Airway epithelial cell (primary cell): ENCODE results near the gene TNFRSF25. TPM values are rescaled to one million over a fixed set of nuclear protein-coding genes. Genes with fewer than 3 reads are reported as not detected.

ENCODE experiments used
- total RNA-seq: library from RNA; depleted of rRNA; stranded (reverse); fragments of >200 nt; gene quantifications from 2 replicates; pipeline ENCODE4 v1.2.3, GENCODE V29; 2015

TNFRSF25 gene, protein sequence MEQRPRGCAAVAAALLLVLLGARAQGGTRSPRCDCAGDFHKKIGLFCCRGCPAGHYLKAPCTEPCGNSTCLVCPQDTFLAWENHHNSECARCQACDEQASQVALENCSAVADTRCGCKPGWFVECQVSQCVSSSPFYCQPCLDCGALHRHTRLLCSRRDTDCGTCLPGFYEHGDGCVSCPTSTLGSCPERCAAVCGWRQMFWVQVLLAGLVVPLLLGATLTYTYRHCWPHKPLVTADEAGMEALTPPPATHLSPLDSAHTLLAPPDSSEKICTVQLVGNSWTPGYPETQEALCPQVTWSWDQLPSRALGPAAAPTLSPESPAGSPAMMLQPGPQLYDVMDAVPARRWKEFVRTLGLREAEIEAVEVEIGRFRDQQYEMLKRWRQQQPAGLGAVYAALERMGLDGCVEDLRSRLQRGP
- 31.7 and 34.3 TPM in 2 replicates for total RNA-seq

DNA sequence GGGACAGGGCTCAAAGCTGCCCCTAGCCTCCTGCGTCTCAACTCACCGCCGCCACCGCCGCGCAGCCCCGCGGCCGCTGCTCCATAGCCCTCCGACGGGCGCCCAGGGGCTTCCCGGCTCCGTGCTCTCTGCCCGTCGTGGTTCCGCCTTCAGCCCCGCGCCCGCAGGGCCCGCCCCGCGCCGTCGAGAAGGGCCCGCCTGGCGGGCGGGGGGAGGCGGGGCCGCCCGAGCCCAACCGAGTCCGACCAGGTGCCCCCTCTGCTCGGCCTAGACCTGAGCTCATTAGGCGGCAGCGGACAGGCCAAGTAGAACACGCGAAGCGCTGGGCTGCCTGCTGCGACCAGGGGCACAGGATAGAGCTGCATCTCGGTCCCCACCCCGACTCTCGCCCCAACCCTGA lies at the start of gene TNFRSF25:
Gene TNFRSF25, minus strand, starts transcription at position 151 of the 400 bp plus-strand sequence. Its CDS starts 66 bp downstream, at position 85.

DNA sequence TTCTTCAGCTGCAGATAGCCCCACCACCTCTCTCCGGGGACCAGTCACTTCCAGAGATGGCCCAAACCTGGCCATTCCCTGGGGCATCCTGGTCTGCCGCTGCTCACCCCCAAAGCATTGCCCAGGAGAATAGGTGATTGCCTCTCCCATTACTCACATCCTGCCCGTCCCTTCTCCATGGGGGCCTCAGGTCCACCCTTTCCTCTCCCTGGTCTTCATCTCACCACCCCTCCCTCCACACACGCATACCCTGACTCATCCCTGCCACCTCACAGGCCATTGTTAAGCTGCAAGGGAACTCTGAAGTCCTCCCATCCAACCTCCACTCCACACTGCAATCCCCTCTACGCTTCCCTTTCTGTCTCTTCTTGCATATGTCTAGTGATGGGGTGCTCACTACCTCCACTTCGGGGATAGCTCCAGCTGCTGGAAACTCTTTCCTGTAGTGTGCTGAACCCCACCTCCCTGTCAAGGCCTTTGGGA lies 25.5 kb upstream of the TNFRSF25 start, which contains the start of gene PLEKHG5:
Gene PLEKHG5, minus strand, starts transcription at position 188 of the 483 bp plus-strand sequence. CDS start 14,096 bp downstream, outside the sequence.

DNA sequence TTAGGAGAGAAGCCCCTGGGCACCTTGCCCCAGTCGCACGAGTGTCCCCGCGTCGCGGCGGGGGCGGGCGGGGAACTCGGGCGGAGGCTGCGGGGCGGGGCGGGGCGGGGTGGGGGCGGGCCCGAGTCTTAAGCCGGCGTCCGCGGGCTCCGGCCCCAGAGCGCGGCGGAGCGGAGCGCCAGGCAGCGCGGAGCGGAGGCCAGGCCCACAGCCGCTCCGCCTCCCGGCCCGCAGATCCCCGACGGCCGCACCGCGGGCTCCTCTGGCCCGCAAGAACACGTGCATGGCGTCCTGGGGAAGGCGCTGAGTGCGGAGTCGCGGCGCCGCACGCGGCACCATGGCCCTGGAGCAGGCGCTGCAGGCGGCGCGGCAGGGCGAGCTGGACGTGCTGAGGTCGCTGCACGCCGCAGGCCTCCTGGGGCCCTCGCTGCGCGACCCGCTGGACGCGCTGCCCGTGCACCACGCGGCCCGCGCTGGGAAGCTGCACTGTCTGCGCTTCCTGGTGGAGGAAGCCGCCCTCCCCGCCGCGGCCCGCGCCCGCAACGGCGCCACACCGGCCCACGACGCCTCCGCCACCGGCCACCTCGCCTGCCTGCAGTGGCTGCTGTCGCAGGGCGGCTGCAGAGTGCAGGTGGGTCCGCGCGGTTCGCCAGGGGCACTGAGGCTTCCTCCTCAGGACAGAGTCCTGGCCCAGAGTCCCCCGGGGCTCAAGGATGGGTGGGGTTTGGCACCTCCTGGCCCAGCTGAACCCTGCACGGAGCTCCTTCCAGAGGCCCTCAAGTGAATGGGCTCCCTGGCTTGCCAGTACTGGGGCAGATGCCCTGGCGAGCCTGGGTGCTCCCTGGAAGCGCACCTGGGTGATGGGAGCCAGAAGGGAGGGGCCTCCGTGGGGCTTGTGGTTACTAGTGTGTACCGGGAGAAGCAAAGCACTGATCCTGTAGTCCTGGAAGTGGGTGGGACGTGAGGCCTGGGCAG lies 41.1 kb downstream of the TNFRSF25 start, which contains the start of gene ESPN:
Gene ESPN, plus strand, starts transcription at position 158 of the 975 bp plus-strand sequence. Its CDS starts 180 bp downstream, at position 338.

DNA sequence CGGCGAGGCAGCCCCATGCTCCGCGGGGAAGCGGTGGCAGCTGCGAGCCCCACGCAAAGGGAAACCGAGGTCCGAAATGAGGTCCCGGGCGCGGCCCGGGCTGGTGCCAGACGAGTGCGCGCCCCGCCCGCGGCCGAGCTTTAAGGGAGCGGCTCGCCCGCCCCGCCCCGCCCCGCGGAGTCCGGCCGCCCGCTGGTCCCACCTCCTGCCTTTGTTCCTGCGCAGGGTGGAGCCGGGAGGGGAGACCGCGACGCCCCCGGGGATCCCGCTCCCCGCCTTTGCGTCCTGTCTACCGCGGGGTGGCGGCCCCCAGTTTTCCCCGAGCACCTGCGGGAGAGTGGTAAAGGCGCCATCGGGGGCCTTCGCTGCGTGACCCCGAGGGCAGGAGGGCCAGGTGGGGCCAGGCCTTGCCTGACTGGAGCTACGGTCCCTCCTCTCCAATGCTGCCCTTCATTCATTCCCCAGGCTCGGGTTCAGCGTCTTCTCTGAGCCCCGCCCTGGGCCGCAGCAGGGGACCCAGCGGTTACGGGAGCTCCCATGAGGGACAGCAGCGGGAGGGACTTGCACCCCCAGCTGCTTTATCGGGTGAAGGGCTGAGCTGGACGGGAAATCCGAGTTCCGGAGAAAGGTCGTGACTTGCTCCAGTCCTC lies 46.0 kb downstream of the TNFRSF25 start, which contains the start of gene HES2:
Gene HES2, minus strand, starts transcription at position 116 of the 650 bp plus-strand sequence. Its CDS starts 99 bp downstream, at position 17.

Other genes starting within 250 kb of the TNFRSF25 start
- 59.0 and 82.4 TPM in 2 replicates for gene ICMT, start 230.2 kb downstream of the TNFRSF25 start, total RNA-seq
- gene HES3, start 222.0 kb downstream of the TNFRSF25 start, total RNA-seq, result 0.78 TPM in 1 of 2 replicates, not detected in the other
- 39.9 and 43.1 TPM in 2 replicates for gene GPR153, start 205.1 kb downstream of the TNFRSF25 start, total RNA-seq
- gene ACOT7, start 72.4 kb downstream of the TNFRSF25 start, total RNA-seq, result 130 and 138 TPM in 2 replicates
- 173 and 201 TPM in 2 replicates for gene HES2, start 46.3 kb downstream of the TNFRSF25 start, total RNA-seq
- 13.7 and 14.0 TPM in 2 replicates for gene ESPN, start 41.4 kb downstream of the TNFRSF25 start, total RNA-seq
- gene PLEKHG5, start 25.5 kb upstream of the TNFRSF25 start, total RNA-seq, result 42.2 and 51.3 TPM in 2 replicates
- 11.6 and 15.7 TPM in 2 replicates for gene NOL9, start 88.3 kb upstream of the TNFRSF25 start, total RNA-seq
- gene TAS1R1, start 89.1 kb upstream of the TNFRSF25 start, total RNA-seq, result not detected in 2 replicates
- gene ZBTB48, start 113.8 kb upstream of the TNFRSF25 start, total RNA-seq, result 7.8 and 19.4 TPM in 2 replicates
- gene KLHL21, start 136.7 kb upstream of the TNFRSF25 start, total RNA-seq, result 48.1 and 54.9 TPM in 2 replicates
- 10.2 and 12.0 TPM in 2 replicates for gene PHF13, start 147.6 kb upstream of the TNFRSF25 start, total RNA-seq
- 15.0 and 19.6 TPM in 2 replicates for gene THAP3, start 158.7 kb upstream of the TNFRSF25 start, total RNA-seq
- 25.2 and 35.4 TPM in 2 replicates for gene DNAJC11, start 235.6 kb upstream of the TNFRSF25 start, total RNA-seq